Activated naive CD8-positive, alpha-beta T cell treated with anti-CD3 and anti-CD28 coated beads for 36 hours (primary cell): Measurements from ENCODE around the gene EBF3. TPM values are rescaled to one million over a fixed set of nuclear protein-coding genes. Genes with fewer than 3 reads are reported as not detected.
A peak's percentile ranks its signal among the peaks of the same experiment; 100 is the strongest.

Experiments used
- DNase-seq: peaks from one replicate; pipeline ENCODE4 v3.0.0; 2021
- H3K27ac Mint-ChIP-seq: one replicate; pipeline ENCODE4 v1.8.0; 2022; ENCODE audit warnings: mild to moderate bottlenecking, moderate library complexity, mixed read lengths
- H3K27me3 Mint-ChIP-seq: one replicate; pipeline ENCODE4 v1.8.0; 2022; ENCODE audit warnings: mild to moderate bottlenecking, mixed read lengths
- H3K36me3 Mint-ChIP-seq: one replicate; pipeline ENCODE4 v1.8.0; 2021; ENCODE audit warnings: mild to moderate bottlenecking, mixed read lengths
- H3K4me1 Mint-ChIP-seq: one replicate; pipeline ENCODE4 v1.8.0; 2021; ENCODE audit warnings: mixed read lengths
- H3K4me3 Mint-ChIP-seq: one replicate; pipeline ENCODE4 v1.8.0; 2022; ENCODE audit warnings: mild to moderate bottlenecking, moderate library complexity, mixed read lengths
- H3K9me3 Mint-ChIP-seq: one replicate; pipeline ENCODE4 v1.8.0; 2022; ENCODE audit warnings: mixed read lengths
- total RNA-seq, 2 experiments: library from RNA; stranded (reverse); gene quantifications; one replicate each; pipeline ENCODE4 v1.2.3, GENCODE V29; 2021

The EBF3 gene, protein sequence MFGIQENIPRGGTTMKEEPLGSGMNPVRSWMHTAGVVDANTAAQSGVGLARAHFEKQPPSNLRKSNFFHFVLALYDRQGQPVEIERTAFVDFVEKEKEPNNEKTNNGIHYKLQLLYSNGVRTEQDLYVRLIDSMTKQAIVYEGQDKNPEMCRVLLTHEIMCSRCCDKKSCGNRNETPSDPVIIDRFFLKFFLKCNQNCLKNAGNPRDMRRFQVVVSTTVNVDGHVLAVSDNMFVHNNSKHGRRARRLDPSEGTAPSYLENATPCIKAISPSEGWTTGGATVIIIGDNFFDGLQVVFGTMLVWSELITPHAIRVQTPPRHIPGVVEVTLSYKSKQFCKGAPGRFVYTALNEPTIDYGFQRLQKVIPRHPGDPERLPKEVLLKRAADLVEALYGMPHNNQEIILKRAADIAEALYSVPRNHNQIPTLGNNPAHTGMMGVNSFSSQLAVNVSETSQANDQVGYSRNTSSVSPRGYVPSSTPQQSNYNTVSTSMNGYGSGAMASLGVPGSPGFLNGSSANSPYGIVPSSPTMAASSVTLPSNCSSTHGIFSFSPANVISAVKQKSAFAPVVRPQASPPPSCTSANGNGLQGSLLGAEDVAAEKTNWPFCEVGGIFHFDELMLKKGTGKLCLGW
- not detected for total RNA-seq

DNA sequence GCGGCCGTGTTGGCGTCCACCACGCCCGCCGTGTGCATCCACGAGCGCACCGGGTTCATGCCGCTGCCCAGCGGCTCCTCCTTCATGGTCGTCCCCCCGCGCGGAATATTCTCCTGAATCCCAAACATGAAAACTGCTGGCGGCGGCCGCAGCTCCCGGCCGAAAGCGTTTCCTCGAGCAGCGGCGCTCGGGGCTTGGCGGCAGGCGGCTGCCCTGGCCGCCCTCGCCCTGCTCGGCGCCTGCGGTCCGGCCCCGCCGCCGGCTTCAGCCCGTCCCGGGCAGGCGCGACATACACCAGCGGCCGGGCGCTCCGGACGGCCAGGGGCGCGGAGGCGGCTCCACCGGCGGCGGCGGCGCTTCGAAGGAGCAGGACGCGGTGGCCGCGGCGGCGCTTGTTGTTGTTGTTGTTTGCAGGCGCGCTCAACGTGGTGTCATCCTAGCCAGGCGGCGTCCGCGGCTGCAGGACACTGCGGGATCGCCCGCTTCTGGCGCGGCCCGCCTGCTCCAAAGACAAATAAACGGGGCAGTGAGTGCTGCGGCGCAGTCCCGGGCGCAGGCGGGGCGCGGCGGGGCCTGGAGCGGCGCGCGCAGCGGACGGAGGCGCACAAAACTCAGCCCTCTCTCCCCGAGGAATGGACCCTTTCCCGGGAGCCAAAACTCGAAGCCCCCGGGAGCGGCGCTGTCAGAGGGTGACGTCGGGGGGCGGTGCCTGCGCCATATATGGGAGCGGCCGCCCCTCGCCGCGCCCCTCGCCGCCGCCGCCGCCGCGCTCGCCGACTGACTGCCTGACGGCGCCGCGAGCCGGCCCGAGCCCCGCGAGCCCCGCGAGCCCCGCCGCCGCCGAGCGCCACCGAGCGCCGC lies at the start of gene EBF3:
Gene EBF3, minus strand, starts transcription at position 634 of the 861 bp plus-strand sequence. Its CDS starts 506 bp downstream, at position 128.
- Mint-ChIP-seq H3K4me3 (peak within 1 kb of the TSS; percentile 65), H3K4me1 (peaks cover 27% of the 10 kb centered on the region), H3K36me3 (peaks cover 3% of the 10 kb centered on the region), H3K27ac (no peak within 1 kb of the TSS), H3K9me3 (no peaks in the 10 kb centered on the region), H3K27me3 (peaks cover 76% of the 10 kb centered on the region)
- DNase-seq, result peak; percentile 71

DNA sequence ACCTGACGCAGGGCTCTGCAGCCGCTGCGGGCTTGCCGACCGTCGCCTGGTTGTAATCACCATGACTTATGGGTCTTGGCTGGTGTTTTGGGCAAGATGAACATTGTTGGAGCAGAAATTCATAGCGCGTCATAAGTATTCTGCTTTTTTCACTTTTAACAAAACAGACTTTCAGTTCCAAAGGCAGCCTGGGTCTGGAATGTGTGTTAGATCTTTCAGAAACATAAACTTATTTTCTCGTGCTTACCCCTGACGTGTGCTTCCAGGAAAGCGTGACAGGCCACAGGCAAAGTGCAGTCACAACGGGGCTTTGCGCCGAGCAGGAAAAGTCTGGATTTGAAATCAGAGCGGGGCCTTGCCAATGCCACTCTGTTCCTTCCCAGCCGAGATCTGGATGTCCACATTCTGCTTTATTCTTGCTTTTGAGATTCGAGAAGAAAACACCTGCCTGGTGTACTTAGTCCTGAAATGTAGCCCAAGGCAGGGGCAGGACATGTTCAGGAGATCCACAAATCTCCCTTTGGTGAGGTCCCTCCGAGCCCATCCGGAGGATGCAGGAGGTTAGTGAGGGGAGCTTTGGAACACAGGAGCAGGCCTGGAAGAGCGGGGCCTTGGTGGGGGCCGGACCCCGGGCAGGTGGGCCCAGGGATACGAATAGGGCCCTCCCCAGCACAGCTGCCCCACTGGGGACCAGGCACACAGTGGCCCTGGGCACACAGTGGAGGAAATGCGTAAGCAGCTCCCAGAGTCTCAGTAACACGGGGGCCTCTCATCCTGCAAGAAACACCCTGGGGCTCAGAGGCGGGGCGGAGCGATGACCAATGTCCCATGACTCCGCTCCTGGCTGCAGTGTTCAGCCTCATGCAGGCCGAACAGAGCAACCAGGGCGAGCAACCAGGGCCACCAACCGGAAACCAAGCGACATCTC lies 49.5 kb upstream of the EBF3 start:
- no peak for DNase-seq
- H3K36me3 Mint-ChIP-seq, result no peaks in the 10 kb centered on the region
- no peak overlapping the region for H3K4me3 Mint-ChIP-seq
- H3K4me1 Mint-ChIP-seq, result peaks cover 5% of the 10 kb centered on the region
- no peaks in the 10 kb centered on the region for H3K9me3 Mint-ChIP-seq
- no peak overlapping the region for H3K27ac Mint-ChIP-seq
- no peaks in the 10 kb centered on the region for H3K27me3 Mint-ChIP-seq

DNA sequence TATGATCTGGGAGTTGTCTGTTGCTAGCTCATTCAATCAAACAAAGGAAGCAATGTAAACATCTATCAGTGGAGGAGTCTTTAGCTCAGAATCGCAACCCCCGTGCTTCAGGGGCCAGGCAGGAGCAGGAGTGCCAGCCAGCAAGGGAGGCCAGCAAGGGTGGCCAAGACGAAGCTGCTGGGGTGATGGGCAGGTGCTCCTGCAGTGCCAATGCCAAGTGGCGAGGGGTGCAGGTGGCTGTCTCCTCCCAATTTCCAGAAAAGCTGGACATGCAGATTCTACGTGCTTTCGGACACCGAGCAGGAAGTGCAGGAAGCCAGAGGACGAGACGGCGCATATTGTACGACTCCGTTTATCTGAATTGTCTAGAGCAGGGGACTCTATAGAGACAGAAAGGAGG lies 48.1 kb upstream of the EBF3 start:
- Mint-ChIP-seq H3K36me3 (no peaks in the 10 kb centered on the region), H3K27ac (no peak overlapping the region), H3K4me1 (no peaks in the 10 kb centered on the region), H3K4me3 (no peak overlapping the region), H3K9me3 (no peaks in the 10 kb centered on the region), H3K27me3 (peaks cover 9% of the 10 kb centered on the region)
- DNase-seq, result no peak

DNA sequence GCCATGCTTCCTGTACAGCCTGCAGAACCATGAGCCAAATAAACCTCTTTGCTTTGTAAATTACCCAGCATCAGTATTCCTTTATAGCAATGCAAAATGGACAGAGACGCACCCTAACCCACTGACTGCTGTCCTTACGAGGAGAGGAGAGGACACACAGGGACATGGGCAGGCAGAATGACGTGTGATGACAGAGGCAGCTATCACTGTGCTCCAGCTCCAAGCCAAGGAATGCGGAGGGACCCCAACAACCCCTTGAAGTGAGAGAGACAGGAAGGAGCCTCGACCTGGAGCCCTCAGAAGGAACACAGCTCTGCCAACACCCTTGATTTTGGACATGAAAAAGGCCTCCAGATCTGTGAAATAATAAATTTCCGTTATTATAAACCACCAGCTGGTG lies 46.6 kb upstream of the EBF3 start:
- DNase-seq, result no peak
- Mint-ChIP-seq H3K4me1 (no peaks in the 10 kb centered on the region), H3K27ac (no peak overlapping the region), H3K4me3 (no peak overlapping the region), H3K27me3 (peaks cover 16% of the 10 kb centered on the region), H3K36me3 (no peaks in the 10 kb centered on the region), H3K9me3 (no peaks in the 10 kb centered on the region)

DNA sequence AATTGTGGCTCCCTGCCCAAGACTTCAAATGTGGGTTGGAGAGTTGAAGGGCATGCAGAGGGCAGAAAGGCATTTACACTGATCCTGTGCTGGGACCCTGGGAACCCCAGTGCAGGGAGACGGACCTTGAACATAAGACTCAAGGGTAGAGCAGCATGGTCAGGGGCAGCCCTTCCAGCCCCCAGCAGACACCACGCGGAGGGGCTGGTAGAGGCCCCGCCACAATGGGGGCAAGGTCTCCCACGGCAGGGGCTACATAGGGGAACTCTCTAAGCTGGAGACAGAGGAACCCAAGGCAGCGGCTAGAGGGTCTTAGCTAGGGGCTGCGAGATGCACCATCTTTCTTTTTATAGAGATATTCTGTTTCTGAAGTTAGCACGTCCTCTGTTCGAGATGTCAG lies 45.2 kb upstream of the EBF3 start:
- Mint-ChIP-seq H3K27ac (no peak overlapping the region), H3K4me1 (no peaks in the 10 kb centered on the region), H3K9me3 (peaks cover 3% of the 10 kb centered on the region), H3K27me3 (peaks cover 26% of the 10 kb centered on the region), H3K36me3 (no peaks in the 10 kb centered on the region), H3K4me3 (no peak overlapping the region)
- no peak for DNase-seq

DNA sequence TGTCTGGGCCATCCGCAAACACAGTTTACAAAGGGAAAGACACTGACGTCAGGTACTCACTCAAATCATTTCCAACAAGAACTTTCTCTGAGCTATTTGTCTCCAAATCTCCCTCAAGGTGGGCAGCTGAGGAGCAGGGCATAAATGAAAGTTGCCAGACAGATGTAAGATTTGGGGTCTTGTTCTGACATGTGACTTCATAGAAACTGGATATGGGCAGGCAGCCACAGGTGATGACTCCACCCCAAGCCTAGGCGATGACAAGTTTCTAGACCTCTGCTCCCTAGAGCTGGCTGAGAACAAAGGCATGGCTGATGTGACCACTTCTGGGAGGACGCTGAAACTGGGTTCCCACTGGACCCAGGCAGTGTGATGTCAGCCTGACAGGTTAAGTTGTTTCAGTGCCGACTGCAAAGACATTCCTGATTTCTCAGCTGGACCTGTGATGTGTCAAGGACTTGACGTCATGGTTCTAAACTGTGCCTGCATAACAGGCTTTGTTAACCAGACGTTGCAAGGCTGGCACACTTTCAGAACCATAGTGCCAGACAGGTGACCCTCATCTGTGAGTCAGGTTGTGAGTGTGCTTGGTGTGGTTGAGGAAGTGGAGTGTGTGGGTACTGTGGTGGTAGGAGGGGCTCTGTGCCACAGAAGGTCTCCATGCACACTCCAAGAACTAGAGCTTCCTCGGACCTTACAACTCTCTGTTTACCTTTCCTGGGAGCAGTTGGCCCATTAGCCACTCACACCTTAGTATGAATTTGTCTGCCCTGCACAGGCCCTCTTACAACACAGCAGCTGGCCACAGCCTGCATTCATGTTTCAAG lies 39.9 kb upstream of the EBF3 start:
- H3K4me3 Mint-ChIP-seq, result no peak overlapping the region
- H3K27me3 Mint-ChIP-seq, result peaks cover 26% of the 10 kb centered on the region
- no peaks in the 10 kb centered on the region for H3K4me1 Mint-ChIP-seq
- no peak overlapping the region for H3K27ac Mint-ChIP-seq
- H3K36me3 Mint-ChIP-seq, result no peaks in the 10 kb centered on the region
- peaks cover 3% of the 10 kb centered on the region for H3K9me3 Mint-ChIP-seq
- DNase-seq, result no peak

DNA sequence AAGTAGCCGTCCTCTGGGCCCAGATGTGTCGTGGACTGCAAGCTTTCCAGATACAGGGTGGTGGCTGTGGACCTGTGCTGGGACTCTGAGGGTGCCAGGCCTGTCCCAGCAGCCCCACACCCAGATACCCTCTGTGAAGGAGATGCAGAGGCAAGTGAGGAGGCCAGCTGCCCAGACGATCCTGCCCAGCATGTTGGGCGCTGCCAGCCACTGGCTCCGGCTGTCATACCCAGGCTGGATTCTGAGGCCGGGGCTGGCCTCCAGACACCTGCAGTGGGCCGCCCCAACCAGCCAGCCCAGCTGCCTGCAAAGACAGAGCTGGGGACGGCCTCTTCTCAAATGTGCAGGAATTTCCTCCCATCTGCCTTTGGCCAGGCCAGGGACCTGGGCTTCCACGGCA lies 39.1 kb upstream of the EBF3 start:
- H3K27me3 Mint-ChIP-seq, result peaks cover 31% of the 10 kb centered on the region
- H3K27ac Mint-ChIP-seq, result no peak overlapping the region
- peaks cover 5% of the 10 kb centered on the region for H3K9me3 Mint-ChIP-seq
- H3K4me3 Mint-ChIP-seq, result no peak overlapping the region
- no peak for DNase-seq
- no peaks in the 10 kb centered on the region for H3K4me1 Mint-ChIP-seq
- no peaks in the 10 kb centered on the region for H3K36me3 Mint-ChIP-seq

DNA sequence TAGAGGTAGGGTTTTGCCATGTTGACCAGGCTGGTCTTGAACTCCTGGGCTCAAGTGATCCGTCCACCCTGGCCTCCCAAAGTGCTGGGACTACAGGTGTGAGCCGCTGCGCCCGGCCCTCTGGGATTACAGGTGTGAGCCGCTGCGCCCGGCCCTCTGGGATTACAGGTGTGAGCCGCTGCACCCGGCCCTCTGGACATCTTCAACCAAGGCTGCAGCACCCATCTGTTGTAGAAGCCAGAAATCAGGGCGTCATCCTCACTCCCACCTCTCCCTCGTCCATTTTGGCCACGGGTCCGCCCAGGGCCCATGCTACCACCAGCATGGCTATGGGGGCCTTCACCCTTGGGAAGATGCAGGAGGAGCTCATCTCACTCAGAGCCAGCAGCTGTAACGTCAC lies 38.5 kb upstream of the EBF3 start:
- DNase-seq, result no peak
- H3K27ac Mint-ChIP-seq, result no peak overlapping the region
- no peak overlapping the region for H3K4me3 Mint-ChIP-seq
- no peaks in the 10 kb centered on the region for H3K4me1 Mint-ChIP-seq
- H3K9me3 Mint-ChIP-seq, result peaks cover 5% of the 10 kb centered on the region
- H3K36me3 Mint-ChIP-seq, result no peaks in the 10 kb centered on the region
- peaks cover 30% of the 10 kb centered on the region for H3K27me3 Mint-ChIP-seq

DNA sequence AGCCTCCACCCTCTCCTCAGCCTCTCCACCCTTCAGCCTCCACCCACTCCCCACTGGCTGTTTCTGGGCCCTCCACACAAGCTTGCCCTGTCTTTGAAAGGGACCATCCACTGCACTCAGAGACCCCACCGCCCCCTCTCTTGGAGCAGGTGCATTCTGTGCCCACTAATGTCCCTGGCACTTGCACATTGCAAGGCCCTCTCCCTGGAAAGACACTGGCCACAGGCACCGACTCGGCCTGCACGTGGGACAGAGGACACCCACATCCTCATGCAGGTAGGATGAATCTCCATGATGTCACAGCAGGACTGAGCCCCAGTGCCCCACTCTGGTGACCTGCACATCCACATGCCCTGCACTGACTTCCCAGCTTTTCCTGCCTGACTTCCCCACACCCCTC lies 36.8 kb upstream of the EBF3 start:
- no peak for DNase-seq
- no peaks in the 10 kb centered on the region for H3K36me3 Mint-ChIP-seq
- H3K4me1 Mint-ChIP-seq, result no peaks in the 10 kb centered on the region
- no peak overlapping the region for H3K4me3 Mint-ChIP-seq
- H3K9me3 Mint-ChIP-seq, result peaks cover 5% of the 10 kb centered on the region
- H3K27ac Mint-ChIP-seq, result no peak overlapping the region
- peaks cover 28% of the 10 kb centered on the region for H3K27me3 Mint-ChIP-seq

DNA sequence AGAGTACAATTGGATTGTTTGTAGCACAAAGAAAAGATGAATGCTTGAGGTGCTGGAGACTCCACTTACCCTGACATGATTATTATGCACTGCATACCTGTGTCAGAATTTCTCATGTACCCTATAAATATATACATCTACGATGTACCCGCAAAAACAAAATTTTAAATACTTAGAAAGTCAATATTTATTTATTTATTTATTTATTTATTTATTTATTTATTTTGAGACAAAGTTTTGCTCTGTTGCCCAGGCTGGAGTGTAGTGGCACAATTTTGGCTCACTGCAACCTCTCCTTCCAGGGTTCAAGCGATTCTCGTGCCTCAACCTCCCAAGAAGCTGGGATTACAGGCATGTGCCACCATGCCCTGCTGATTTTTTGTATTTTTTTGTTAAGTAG lies 35.1 kb upstream of the EBF3 start:
- no peaks in the 10 kb centered on the region for H3K36me3 Mint-ChIP-seq
- H3K27me3 Mint-ChIP-seq, result peaks cover 24% of the 10 kb centered on the region
- H3K4me3 Mint-ChIP-seq, result no peak overlapping the region
- no peaks in the 10 kb centered on the region for H3K4me1 Mint-ChIP-seq
- no peak for DNase-seq
- no peak overlapping the region for H3K27ac Mint-ChIP-seq
- peaks cover 3% of the 10 kb centered on the region for H3K9me3 Mint-ChIP-seq

DNA sequence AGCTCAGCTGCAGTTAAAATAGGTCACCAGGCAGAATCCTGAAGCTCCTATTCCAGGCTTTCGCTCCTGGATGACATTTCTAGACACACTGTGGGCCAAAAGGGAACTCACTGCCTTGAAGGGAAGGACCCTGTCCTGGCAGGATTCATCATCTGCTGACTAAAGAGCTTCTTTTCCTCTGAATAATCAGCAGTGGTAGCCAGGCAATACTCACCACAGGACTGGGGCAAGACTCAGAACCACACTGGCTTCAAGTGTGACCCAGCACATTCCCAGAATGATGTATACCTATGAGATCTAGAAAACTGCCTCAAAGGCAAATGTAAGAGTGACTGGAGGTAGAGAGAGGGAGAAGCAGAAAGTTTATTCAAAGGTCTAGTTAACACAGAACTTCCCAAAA lies 29.5 kb upstream of the EBF3 start:
- H3K4me1 Mint-ChIP-seq, result no peaks in the 10 kb centered on the region
- H3K27me3 Mint-ChIP-seq, result peaks cover 44% of the 10 kb centered on the region
- peaks cover 7% of the 10 kb centered on the region for H3K9me3 Mint-ChIP-seq
- H3K4me3 Mint-ChIP-seq, result no peak overlapping the region
- no peak overlapping the region for H3K27ac Mint-ChIP-seq
- DNase-seq, result no peak
- H3K36me3 Mint-ChIP-seq, result no peaks in the 10 kb centered on the region

DNA sequence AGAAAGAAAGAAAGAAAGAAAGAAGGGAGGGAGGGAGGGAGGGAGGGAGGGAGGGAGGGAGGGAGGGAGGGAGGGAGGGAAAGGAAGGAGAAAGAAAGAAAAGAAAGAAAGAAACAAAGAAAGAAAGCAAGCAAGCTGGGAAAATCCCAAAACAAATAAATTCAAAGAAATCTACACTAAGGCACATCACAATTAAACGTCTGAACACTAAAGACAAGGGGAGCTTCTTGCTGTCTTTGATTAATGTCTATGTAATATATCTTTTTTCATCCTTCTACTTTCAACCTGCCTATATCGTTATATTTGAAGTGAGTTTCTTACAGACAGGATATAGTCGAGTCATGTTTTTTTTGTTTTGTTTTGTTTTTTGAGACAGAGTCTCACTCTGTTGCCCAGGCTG lies 28.3 kb upstream of the EBF3 start:
- H3K36me3 Mint-ChIP-seq, result no peaks in the 10 kb centered on the region
- no peak overlapping the region for H3K27ac Mint-ChIP-seq
- peaks cover 13% of the 10 kb centered on the region for H3K9me3 Mint-ChIP-seq
- no peak overlapping the region for H3K4me3 Mint-ChIP-seq
- no peak for DNase-seq
- H3K27me3 Mint-ChIP-seq, result peaks cover 49% of the 10 kb centered on the region
- no peaks in the 10 kb centered on the region for H3K4me1 Mint-ChIP-seq

DNA sequence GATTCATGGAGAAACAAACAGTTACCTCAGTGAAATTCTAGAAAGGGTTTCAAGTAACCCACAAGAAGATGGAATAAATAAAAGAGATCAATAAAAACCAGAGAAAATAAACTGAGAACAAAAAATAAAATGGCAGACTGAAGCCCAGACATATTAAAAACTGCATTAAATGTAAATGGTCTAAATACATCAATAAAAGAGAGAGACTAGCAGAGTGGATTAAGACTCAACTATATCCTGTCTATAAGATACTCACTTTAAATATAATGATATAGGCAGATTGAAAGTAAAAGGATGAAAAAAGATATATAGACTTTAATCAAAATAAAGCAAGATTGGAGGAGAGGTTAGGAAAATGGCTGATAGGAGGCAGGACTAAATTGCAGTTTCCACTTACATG lies 18.8 kb upstream of the EBF3 start:
- Mint-ChIP-seq H3K4me3 (no peak overlapping the region), H3K27me3 (peaks cover 67% of the 10 kb centered on the region), H3K27ac (no peak overlapping the region), H3K36me3 (peaks cover 2% of the 10 kb centered on the region), H3K4me1 (no peaks in the 10 kb centered on the region), H3K9me3 (peaks cover 20% of the 10 kb centered on the region)
- DNase-seq, result no peak

DNA sequence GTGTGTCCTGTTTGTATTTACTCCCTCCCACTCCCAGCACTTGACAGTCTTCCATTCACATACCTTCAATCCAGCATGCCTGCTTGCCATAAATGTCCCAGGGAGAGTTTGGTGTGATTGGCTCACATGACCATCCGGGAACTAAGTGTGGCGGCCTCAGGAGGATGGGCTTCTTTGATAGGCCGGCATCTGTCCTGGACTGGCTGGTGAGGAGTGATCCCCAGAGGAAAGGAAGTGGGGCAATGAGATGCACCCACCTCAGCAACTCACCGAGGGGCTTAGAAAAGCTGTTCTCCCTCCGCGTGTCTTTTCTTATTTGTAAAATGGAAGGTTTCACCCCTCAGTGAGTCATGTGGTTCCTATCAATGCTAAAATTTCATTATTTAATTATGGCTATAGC lies 14.9 kb upstream of the EBF3 start:
- H3K4me3 Mint-ChIP-seq, result no peak overlapping the region
- no peak for DNase-seq
- no peaks in the 10 kb centered on the region for H3K36me3 Mint-ChIP-seq
- H3K27ac Mint-ChIP-seq, result no peak overlapping the region
- H3K27me3 Mint-ChIP-seq, result peaks cover 74% of the 10 kb centered on the region
- peaks cover 13% of the 10 kb centered on the region for H3K9me3 Mint-ChIP-seq
- no peaks in the 10 kb centered on the region for H3K4me1 Mint-ChIP-seq
